ENCODE measurements around the gene ZNF282. TPM values are rescaled to one million over a fixed set of nuclear protein-coding genes. Genes with fewer than 3 reads are reported as not detected.

ZNF282 gene
- total RNA-seq, 1 experiment from 2014 or later, result 31.4 TPM

DNA sequence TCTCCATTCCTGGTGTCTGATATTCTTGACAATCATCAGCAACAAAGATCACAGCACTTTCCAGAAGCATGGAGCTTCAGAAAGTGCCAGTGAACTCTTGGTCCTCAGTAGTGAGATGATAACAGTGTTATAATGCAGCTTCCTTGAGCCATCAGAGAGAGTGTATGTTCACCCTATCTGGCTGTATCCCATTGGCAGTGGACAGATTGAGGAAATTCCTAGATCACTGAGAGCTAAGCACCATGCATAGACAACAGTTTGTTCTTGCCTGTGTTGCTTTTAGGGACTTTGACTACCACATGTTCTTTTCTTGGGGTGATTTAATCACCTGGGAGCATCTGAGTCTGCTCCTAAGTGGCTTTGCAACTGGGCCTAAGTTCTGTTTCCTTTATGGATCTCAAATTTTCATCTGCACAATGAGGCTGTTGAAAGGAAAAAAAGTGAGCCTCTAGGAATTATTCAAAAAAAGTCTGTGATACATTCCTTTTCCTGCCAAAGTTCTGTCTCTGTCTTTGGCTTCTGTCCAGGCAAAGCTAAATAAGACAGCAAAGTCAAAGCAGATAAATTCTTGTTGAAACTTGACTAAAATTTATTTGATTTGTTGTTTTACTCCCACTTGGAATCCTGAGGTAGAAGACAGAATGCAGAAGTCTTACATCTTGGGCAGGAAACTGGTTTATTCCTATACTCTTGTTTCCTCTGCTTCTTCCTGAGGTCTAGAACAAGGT, 14.5 kb upstream of the ZNF282 start:
- BruUV-seq (replicated peaks), result TSS peak; percentile 6
- ATAC-seq (no peak), DNase-seq (no peak)
- Histone ChIP-seq H3K27ac (ENCODE audit: low read length) (no peak overlapping the region), H2AFZ (ENCODE audit: low read length) (no peak overlapping the region), H3K9ac (ENCODE audit: low read length) (no peak overlapping the region), H4K20me1 (ENCODE audit: low read length) (no peaks in the 10 kb centered on the region), H3K4me1 (ENCODE audit: insufficient read depth, low read length) (no peaks in the 10 kb centered on the region), H3F3A (ENCODE audit: low read length, unreplicated experiment) (no peaks in the 10 kb centered on the region), H3K9me3 (ENCODE audit: low read length) (no peaks in the 10 kb centered on the region), H3K36me3 (ENCODE audit: low read depth, low read length) (peaks cover 37% of the 10 kb centered on the region), H3K27me3 (ENCODE audit: low read length) (no peaks in the 10 kb centered on the region), H3K9me2 (replicated peaks; ENCODE audit: low read length) (no peaks in the 10 kb centered on the region), H3K4me2 (ENCODE audit: low read length) (no peak overlapping the region), H3K4me3 (ENCODE audit: low read length) (no peak overlapping the region), H3K79me2 (ENCODE audit: low read length) (no peaks in the 10 kb centered on the region)
- CTCF ChIA-PET, result no interaction called here
- intact Hi-C loops (cut with micrococcal nuclease), result no loop called here
- no peak for TF ChIP-seq EZH2 (IDR thresholded peaks at IDR 0.05; ENCODE audit: low read length, unreplicated experiment)
- TF ChIP-seq, protein P1, sequence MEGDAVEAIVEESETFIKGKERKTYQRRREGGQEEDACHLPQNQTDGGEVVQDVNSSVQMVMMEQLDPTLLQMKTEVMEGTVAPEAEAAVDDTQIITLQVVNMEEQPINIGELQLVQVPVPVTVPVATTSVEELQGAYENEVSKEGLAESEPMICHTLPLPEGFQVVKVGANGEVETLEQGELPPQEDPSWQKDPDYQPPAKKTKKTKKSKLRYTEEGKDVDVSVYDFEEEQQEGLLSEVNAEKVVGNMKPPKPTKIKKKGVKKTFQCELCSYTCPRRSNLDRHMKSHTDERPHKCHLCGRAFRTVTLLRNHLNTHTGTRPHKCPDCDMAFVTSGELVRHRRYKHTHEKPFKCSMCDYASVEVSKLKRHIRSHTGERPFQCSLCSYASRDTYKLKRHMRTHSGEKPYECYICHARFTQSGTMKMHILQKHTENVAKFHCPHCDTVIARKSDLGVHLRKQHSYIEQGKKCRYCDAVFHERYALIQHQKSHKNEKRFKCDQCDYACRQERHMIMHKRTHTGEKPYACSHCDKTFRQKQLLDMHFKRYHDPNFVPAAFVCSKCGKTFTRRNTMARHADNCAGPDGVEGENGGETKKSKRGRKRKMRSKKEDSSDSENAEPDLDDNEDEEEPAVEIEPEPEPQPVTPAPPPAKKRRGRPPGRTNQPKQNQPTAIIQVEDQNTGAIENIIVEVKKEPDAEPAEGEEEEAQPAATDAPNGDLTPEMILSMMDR (conservative IDR thresholded peaks at IDR 0.05; ENCODE audit: low read depth, low read length), result no peak
- no peak for TF ChIP-seq EZH2phosphoT487 (IDR thresholded peaks at IDR 0.05; ENCODE audit: borderline replicate concordance, low read length)
- POLR2A ChIA-PET (ENCODE audit: unreplicated experiment), result no interaction called here

DNA sequence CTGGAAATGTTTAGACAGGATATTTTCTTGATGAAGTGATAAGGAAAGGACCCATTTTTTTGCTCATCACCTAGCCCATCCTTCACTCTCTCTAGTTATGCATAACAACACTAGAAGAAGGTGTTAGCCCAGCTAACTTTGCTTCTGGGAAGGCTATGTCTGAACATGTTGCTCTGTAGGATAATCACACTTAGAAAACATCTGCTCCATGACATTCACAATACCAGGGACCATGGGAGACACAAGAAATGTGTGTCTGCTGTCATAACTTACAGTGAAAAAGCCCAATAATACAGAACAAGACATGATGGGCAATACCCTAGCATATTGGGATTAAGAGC, 13.9 kb upstream of the ZNF282 start:
- no peaks in the 10 kb centered on the region for H3K9me3 ChIP-seq (ENCODE audit: low read length)
- intact Hi-C loops (cut with micrococcal nuclease), result no loop called here
- peaks cover 37% of the 10 kb centered on the region for H3K36me3 ChIP-seq (ENCODE audit: low read depth, low read length)
- no TSS peak for BruUV-seq (replicated peaks)
- H3K4me1 ChIP-seq (ENCODE audit: insufficient read depth, low read length), result no peaks in the 10 kb centered on the region
- CTCF ChIA-PET, result no interaction called here
- H3F3A ChIP-seq (ENCODE audit: low read length, unreplicated experiment), result no peaks in the 10 kb centered on the region
- no peaks in the 10 kb centered on the region for H3K9me2 ChIP-seq (replicated peaks; ENCODE audit: low read length)
- no peaks in the 10 kb centered on the region for H4K20me1 ChIP-seq (ENCODE audit: low read length)
- no peak overlapping the region for H3K4me3 ChIP-seq (ENCODE audit: low read length)
- no peak for DNase-seq
- no peak for ATAC-seq
- H3K27ac ChIP-seq (ENCODE audit: low read length), result no peak overlapping the region
- TF ChIP-seq EZH2 (IDR thresholded peaks at IDR 0.05; ENCODE audit: low read length, unreplicated experiment) (no peak), EZH2phosphoT487 (IDR thresholded peaks at IDR 0.05; ENCODE audit: borderline replicate concordance, low read length) (no peak)
- TF ChIP-seq, protein P1 (conservative IDR thresholded peaks at IDR 0.05; ENCODE audit: low read depth, low read length), result no peak
- H2AFZ ChIP-seq (ENCODE audit: low read length), result no peak overlapping the region
- H3K27me3 ChIP-seq (ENCODE audit: low read length), result no peaks in the 10 kb centered on the region
- POLR2A ChIA-PET (ENCODE audit: unreplicated experiment), result no interaction called here
- H3K9ac ChIP-seq (ENCODE audit: low read length), result no peak overlapping the region
- H3K4me2 ChIP-seq (ENCODE audit: low read length), result no peak overlapping the region
- H3K79me2 ChIP-seq (ENCODE audit: low read length), result no peaks in the 10 kb centered on the region

DNA sequence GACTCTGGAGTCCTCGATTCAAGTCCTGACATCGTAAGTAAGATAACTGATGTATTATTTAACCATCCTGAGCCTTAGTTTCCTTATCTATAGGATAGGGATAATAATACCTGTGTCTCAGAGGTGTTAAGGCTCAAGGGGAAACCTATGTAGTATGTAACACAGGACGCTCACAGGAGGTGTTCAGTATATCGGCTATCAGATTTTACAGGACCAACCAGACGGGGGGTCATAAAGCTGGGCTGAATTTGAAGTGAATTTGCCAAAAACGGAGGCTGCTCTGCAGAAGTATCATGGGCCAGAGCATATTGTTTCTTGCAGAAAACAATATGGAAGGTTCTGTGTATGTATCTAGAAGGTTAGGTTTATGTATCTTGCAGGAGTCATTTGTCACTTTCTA, 11.1 kb upstream of the ZNF282 start:
- H3K9me3 ChIP-seq (ENCODE audit: low read length), result no peaks in the 10 kb centered on the region
- ATAC-seq (no peak), DNase-seq (no peak)
- H3K79me2 ChIP-seq (ENCODE audit: low read length), result no peaks in the 10 kb centered on the region
- H3K9ac ChIP-seq (ENCODE audit: low read length), result no peak overlapping the region
- CTCF ChIA-PET, result no interaction called here
- BruUV-seq (replicated peaks), result no TSS peak
- no peak overlapping the region for H3K4me3 ChIP-seq (ENCODE audit: low read length)
- POLR2A ChIA-PET (ENCODE audit: unreplicated experiment), result no interaction called here
- H3K9me2 ChIP-seq (replicated peaks; ENCODE audit: low read length), result no peaks in the 10 kb centered on the region
- H3F3A ChIP-seq (ENCODE audit: low read length, unreplicated experiment), result no peaks in the 10 kb centered on the region
- intact Hi-C loops (cut with micrococcal nuclease), result no loop called here
- H2AFZ ChIP-seq (ENCODE audit: low read length), result no peak overlapping the region
- no peaks in the 10 kb centered on the region for H4K20me1 ChIP-seq (ENCODE audit: low read length)
- H3K27me3 ChIP-seq (ENCODE audit: low read length), result no peaks in the 10 kb centered on the region
- H3K4me1 ChIP-seq (ENCODE audit: insufficient read depth, low read length), result no peaks in the 10 kb centered on the region
- H3K27ac ChIP-seq (ENCODE audit: low read length), result no peak overlapping the region
- peaks cover 19% of the 10 kb centered on the region for H3K36me3 ChIP-seq (ENCODE audit: low read depth, low read length)
- TF ChIP-seq, protein P1 (conservative IDR thresholded peaks at IDR 0.05; ENCODE audit: low read depth, low read length), result no peak
- TF ChIP-seq EZH2 (IDR thresholded peaks at IDR 0.05; ENCODE audit: low read length, unreplicated experiment), result no peak
- TF ChIP-seq EZH2phosphoT487 (IDR thresholded peaks at IDR 0.05; ENCODE audit: borderline replicate concordance, low read length), result no peak
- no peak overlapping the region for H3K4me2 ChIP-seq (ENCODE audit: low read length)
